HG03575 (cell line): ENCODE measurements around the gene PCDHA2.
"Not testable (repeated sequence)": the region's sequence is repeated elsewhere in the genome, so short reads cannot be mapped to it uniquely, and the experiment has no call there.

Source experiments
- ATAC-seq: cut with Tn5 transposase; IDR thresholded peaks from one replicate; pipeline ENCODE4 v1.9.1; 2021; ENCODE audit not compliant: unreplicated experiment, insufficient number of reproducible peaks, low FRiP score; ENCODE audit errors: extremely low read depth

PCDHA2 gene

GRCh38 chr5:140794595-140795258 is at the start of gene PCDHA2:
Gene PCDHA2 (plus strand): TSS chr5:140794852.
- no peak for ATAC-seq

GRCh38 chr5:140753561-140753960 is 41.1 kb upstream of the PCDHA2 start:
- no peak for ATAC-seq

DNA sequence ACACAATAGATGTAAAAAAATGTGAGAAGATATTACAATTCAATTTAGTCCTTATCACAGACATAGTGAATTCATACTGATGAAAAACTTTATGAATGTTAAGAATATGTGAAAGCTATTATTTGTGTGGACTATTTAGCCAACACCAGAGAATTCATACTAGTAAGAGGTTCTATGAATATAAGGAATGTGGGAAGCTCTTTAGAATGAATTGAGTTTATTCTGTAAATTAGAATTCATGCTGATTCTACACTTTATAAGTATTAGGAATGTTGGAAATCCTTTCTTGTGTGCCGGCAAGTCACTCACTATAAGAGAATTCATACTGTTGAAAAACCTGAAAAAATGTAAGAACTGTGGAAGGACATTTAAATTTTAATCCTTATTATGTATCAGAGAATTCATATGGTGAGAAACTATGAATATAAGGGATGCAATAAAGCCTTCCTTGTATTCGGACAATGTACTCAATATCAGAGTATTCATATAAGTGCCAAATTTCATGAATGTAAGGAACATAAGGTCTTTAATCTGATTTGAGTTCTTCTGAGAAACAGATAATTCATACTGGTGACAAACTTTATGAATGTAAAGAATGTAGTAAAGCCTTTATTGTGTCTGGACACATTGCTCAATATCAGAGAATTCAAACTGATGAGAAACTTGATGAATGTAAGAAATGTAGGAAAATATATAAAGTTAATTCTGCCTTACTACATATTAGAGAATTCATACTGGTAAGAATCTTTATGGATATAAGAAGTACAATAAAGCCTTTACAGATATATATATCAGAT is 30.3 kb upstream of the PCDHA2 start:
- ATAC-seq, result no peak

DNA sequence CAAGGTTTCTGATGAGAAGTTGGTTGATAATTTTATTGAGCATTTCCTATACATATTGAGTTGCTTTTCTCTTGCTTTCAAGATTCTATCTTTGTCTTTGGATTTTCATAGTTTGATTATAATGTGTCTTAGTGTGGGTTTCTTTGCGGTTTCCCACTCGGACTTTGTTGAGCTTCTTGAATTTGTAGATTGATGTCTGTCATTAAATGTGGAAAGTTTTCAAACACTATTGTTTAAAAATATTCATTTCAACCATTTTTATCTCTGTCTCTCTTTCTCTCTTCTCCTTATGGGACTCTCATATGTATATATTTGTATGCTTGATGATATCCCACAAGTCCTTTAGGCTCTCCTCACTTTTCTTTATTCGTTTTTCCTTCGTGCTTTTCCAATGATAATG is 27.2 kb upstream of the PCDHA2 start:
- no peak for ATAC-seq

DNA sequence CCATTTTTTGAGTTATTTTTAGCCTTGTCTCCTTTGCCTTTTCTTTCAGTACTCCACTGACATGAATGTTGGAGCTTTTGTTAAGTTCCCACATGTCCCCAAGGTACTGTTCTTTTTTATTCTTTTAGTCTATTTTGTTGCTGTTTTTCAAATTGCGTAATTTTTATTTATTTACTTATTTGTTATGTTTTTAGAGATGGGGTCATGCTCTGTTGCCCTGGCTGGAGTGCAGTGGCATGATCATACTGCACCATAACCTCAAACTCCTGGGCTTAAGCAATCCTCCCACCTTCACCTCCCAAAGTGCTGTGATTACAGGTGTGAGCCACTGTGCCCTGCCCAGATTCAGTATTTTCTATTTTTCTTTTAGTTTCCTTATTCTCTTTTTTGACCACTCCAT is 14.1 kb upstream of the PCDHA2 start:
- no peak for ATAC-seq

DNA sequence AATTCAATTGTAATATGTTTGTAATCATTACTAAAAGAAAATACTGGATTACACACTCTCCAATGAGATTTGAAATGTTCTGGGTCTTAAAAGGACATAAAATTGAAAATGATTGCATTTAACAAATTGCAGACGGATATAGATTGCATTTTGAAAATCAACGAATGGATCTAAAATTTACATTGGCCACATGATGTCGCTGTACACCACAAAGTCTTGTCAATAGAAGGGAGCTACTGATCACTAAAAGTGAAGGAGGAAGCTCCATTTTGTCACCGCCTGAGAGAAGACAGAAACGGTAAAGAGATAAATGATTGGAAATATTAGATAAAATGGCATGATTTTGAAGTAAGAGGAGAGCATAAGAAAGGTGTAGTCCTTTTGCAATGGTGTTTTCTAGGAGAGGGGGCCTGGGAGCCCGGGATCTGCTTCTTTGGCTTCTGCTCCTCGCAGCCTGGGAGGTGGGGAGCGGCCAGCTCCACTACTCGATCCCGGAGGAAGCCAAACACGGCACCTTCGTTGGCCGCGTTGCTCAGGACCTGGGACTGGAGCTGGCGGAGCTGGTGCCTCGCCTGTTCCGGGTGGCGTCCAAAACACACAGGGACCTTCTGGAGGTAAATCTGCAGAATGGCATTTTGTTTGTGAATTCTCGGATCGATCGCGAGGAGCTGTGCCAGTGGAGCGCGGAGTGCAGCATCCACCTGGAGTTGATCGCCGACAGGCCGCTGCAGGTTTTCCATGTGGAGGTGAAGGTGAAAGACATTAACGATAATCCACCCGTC is 8.6 kb upstream of the PCDHA2 start, which contains the start of gene PCDHA1:
PCDHA1 (plus strand) TSS at position 236 of the 782 bp plus-strand sequence.
- ATAC-seq, result no peak

GRCh38 chr5:140787422-140787821 is 7.2 kb upstream of the PCDHA2 start:
- ATAC-seq, result not testable (repeated sequence)

GRCh38 chr5:140787849-140788504 is 6.7 kb upstream of the PCDHA2 start:
- ATAC-seq, result not testable (repeated sequence)

GRCh38 chr5:140791089-140791488 is 3.6 kb upstream of the PCDHA2 start:
- no peak for ATAC-seq

- no peak for ATAC-seq
Observed at GRCh38 chr5:140795259-140795641, 598 bp downstream of the PCDHA2 start.

- ATAC-seq, result not testable (repeated sequence)
Observed at GRCh38 chr5:140796072-140796717, 1.5 kb downstream of the PCDHA2 start.

GRCh38 chr5:140796718-140797095 is 2.1 kb downstream of the PCDHA2 start:
- ATAC-seq, result no peak

DNA sequence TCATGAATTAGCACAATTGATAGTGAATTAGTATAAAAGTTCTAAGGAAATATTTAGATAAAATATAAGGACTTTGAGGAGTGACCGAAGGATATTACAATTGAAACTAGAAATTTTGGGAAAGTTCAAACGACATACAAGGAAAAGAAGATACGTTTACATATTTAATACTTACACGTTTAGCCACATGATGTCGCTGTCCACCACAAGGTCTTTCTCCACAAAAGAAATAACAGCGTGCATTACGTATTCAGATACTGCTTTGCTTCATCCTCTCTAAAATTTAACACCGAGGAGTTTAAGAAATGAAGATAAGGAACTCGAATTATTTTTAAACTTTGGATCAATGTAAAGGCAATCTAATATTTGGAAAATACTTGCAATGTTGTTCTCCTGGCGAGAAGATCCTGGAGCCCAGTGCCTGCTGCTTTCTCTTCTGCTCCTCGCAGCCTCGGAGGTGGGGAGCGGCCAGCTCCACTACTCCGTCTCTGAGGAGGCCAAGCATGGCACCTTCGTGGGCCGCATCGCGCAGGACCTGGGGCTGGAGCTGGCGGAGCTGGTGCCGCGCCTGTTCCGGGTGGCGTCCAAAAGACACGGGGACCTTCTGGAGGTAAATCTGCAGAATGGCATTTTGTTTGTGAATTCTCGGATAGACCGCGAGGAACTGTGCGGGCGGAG is 6.3 kb downstream of the PCDHA2 start, which contains the start of gene PCDHA3:
PCDHA3 (plus strand) TSS at position 242 of the 678 bp plus-strand sequence.
- no peak for ATAC-seq

- no peak for ATAC-seq
Observed at GRCh38 chr5:140801494-140801841, 6.8 kb downstream of the PCDHA2 start.

DNA sequence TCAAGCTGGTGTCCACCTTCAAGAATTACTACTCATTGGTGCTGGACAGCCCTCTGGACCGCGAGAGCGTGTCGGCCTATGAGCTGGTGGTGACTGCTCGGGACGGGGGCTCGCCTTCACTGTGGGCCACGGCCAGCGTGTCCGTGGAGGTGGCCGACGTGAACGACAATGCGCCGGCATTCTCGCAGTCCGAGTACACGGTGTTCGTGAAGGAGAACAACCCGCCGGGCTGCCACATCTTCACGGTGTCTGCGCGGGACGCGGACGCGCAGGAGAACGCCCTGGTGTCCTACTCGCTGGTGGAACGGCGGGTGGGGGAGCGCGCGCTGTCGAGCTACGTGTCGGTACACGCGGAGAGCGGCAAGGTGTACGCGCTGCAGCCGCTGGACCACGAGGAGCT is 7.7 kb downstream of the PCDHA2 start:
- ATAC-seq, result not testable (repeated sequence)

- ATAC-seq, result no peak
Observed at GRCh38 chr5:140802781-140803271, 8.2 kb downstream of the PCDHA2 start.

GRCh38 chr5:140806834-140807775 is 12.5 kb downstream of the PCDHA2 start, which contains the start of gene PCDHA4:
Gene PCDHA4 (plus strand): TSS chr5:140807068.
- ATAC-seq, result no peak
